ENCODE results near the gene PARP12.

- no peak for TF ChIP-seq HOXA7 (CRISPR knock-in tag; IDR thresholded peaks at IDR 0.05)
- TF ChIP-seq EP300 (IDR thresholded peaks at IDR 0.05; ENCODE audit: low read depth in 2 of 2, low read length in 2 of 2), result no peak
- no peak for TF ChIP-seq EP300 (CRISPR knock-in tag; IDR thresholded peaks at IDR 0.05; ENCODE audit: borderline replicate concordance)
- TF ChIP-seq U2AF1 (optimal IDR thresholded peaks at IDR 0.05; ENCODE audit: low read depth, low read length), result no peak
- TF ChIP-seq E2F2 (CRISPR knock-in tag; IDR thresholded peaks at IDR 0.05; ENCODE audit: borderline replicate concordance), result no peak
Observed at GRCh38 chr7:140093375-140093774, 30.6 kb upstream of the PARP12 start.
